HL-60 (cell line): Measurements from ENCODE around the gene MANBA.

Experiments
- POLR2AphosphoS5 ChIP-seq: IDR thresholded peaks from 2 replicates; pipeline ENCODE4 v1.6.1; 2012; ENCODE audit warnings: low read depth
- TF ChIP-seq, protein P1 (sequence below): IDR thresholded peaks from one replicate; pipeline ENCODE4 v1.5.1; 2011; ENCODE audit warnings: low read length, control low read depth, inconsistent platforms; ENCODE audit not compliant: insufficient read depth

DNA sequence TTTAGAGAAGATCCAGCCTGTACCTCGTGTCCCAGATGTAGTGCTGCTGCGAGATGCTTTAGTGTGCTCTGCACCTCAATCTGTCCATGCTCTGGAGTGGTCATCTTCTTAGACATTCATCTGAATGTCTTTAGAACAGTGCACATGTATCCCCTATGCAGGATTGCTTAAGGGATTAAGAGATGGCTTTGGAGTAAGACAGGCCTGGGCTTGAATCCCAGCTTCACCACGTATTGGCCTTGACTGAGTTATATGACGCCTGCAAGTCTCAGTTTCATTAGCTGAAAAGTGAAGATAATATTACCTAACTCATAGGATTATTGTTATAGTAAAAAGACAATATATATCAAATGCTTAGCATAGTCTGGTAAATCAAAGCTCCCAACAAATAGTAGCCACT is 161.3 kb downstream of the MANBA start:
- no peak for TF ChIP-seq POLR2AphosphoS5
- TF ChIP-seq, protein P1, sequence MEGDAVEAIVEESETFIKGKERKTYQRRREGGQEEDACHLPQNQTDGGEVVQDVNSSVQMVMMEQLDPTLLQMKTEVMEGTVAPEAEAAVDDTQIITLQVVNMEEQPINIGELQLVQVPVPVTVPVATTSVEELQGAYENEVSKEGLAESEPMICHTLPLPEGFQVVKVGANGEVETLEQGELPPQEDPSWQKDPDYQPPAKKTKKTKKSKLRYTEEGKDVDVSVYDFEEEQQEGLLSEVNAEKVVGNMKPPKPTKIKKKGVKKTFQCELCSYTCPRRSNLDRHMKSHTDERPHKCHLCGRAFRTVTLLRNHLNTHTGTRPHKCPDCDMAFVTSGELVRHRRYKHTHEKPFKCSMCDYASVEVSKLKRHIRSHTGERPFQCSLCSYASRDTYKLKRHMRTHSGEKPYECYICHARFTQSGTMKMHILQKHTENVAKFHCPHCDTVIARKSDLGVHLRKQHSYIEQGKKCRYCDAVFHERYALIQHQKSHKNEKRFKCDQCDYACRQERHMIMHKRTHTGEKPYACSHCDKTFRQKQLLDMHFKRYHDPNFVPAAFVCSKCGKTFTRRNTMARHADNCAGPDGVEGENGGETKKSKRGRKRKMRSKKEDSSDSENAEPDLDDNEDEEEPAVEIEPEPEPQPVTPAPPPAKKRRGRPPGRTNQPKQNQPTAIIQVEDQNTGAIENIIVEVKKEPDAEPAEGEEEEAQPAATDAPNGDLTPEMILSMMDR, result no peak
